Endometrium (tissue), 2 donors: Measurements from ENCODE around the gene YBX1.

Experiments used
- FAIRE-seq: peaks from 2 replicates; lab custom pipeline; 2012; peaks lifted over from hg19 to GRCh38; lab: Jason Lieb, UNC
- donor health status: control.
- donor health status: control.

Gene YBX1

DNA sequence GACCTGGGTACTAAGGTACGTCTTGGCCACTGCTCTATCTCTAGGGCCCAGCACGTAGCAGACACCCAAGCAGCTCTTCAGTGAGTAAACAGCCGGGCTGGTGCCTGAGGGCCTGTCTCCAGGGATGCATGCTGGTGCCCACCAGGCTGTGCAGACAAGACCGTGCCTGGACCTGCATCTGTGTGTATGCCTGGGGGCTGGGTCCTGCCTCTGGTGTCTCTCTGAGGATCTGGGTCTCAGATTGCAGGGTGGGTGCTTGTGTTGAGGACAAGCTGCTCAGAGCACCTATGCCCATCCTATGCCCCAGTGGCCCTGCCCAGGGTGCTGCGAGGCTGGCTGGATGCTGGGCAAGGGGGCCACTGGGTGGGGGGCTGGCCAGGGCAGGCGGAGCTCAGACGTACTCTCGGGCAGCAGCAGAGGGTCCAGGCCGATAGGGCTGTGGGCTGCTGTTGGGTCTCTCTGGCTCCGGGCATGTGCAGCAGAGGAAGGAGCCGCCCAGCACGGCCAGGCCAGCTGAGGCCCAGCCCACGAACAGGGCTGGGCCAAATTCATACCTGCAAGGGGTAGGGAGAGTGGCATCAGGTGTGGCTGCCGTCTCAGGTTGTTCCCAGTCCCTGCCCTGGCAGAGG is 53.4 kb downstream of the YBX1 start:
- no peak for FAIRE-seq

DNA sequence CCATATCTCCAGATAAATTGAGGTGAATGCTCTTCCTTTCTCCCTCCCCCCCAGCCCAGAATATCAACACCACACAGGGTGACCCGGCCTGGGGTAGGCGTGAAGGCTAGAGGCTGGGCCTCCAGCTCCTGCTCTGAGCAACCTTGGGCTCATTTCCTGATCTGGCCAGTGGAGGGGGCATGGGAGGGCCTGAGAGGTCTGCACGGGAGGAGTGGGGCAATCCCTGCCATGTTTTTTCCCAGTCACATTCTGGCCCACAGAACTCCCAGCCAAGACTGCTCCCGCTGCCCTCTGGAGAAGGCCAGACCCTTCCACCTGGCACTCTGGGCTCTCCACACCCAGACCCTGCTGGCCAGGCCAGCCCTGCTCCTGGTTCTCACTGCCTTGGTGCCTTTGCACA is 53.9 kb downstream of the YBX1 start:
- FAIRE-seq: no peak

DNA sequence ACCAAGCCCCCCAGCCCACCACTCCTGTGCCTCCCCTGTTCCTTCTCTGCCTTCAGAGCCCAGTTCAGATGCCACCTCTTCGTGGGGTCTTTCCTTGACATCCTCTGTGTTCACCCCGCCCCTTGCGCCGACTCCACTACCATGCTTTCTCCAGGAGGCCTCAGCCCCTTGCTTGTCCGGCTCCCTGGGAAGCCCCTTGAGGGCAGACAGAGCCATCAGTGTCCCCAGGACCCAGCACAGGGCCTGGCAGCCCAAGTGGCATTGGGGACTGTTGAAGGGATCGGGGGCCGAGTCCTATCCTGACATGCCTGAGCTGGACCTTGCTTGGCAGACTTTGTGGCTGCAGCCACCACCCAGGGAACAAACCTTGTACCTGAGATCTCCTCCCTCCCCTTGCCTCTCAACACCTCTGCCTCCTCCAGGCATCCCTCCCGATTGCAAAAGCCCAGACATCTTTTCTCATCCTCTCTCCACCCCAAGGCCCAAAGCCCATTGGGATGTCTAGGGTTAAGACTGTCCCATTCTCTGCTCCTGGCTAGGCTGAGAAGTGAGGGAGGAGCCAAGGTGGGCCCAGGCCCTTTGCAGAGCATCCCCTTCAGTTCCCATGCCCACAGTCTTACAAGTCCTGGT is 54.5 kb downstream of the YBX1 start:
- no peak for FAIRE-seq

DNA sequence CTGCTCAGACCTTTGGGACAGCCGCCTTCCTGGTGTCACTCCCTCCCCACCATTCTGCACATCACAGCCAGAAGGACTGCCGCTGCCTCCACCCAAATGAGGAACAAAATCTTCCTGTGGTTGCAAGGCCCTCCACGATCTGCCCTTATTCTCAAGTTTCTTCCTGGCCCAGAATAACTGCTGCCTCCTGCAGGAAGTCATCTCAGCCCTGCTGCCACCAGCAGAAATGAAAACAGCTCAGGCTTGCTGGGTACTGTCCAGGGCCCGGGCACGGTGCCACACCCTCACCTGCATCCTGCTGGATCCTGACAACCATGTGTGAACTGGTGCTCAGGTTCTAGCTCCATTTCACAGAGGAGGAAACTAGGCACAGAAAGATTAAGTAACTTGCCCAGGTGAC is 55.0 kb downstream of the YBX1 start:
- no peak for FAIRE-seq

DNA sequence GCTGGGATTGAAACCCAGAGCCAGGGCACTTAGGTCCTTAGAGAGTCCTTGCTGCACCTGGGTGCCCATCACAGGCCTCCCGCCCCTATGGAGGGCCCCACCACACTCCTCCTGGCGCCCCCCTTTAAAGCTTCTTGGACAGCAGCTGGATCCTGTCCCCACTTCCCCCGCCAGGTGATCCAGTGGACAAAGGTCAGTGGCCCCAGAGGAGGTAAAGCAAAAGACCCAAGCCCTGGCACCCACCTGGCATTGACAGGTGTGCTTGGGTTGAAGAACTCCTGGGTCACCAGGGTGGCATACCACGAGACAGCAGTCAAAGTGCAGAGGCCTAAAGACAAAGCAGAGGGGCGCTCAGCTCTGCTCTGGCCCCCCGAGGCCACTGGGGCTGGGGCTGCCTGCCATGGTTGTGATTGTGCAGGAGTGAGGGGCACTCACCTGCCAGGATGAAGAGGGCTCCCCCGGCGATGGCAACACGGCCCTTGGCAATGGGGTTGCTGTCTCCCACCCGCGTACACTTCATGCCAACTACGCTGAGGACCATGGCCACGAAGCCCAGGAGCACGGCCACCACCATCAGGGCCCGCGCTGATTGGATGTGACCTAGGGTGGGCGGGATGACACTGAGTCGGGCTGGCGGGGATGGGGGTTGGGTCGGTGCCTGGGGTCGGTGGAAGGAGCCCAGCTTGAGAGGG is 55.9 kb downstream of the YBX1 start:
- FAIRE-seq: no peak

DNA sequence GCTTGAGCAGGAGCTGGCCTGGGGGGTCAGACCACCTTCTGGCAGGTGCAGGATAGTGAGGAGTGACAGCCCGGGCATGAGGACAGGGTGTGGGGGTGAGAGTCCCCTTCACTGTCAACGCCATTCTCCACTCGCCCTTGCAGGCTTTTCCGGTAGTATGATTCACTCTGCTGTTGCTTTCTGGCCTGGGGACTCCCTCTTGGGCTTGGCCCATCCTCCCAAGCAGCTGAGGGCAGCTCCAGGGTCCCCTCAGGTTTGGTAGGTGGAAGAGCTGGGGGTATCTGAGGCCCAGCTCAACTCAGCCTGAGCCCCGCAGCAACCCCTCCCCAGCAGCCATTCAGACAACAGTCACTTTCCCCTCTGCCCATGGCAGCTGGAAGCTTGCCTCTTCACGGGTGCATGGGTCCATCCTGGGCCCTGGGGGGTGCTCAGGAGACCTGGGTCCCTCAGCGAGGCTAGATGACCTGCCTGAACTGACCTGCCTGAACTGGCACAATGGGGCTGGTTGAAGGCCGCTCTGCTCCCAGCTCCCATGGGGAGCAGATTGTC is 56.5 kb downstream of the YBX1 start:
- FAIRE-seq: no peak

DNA sequence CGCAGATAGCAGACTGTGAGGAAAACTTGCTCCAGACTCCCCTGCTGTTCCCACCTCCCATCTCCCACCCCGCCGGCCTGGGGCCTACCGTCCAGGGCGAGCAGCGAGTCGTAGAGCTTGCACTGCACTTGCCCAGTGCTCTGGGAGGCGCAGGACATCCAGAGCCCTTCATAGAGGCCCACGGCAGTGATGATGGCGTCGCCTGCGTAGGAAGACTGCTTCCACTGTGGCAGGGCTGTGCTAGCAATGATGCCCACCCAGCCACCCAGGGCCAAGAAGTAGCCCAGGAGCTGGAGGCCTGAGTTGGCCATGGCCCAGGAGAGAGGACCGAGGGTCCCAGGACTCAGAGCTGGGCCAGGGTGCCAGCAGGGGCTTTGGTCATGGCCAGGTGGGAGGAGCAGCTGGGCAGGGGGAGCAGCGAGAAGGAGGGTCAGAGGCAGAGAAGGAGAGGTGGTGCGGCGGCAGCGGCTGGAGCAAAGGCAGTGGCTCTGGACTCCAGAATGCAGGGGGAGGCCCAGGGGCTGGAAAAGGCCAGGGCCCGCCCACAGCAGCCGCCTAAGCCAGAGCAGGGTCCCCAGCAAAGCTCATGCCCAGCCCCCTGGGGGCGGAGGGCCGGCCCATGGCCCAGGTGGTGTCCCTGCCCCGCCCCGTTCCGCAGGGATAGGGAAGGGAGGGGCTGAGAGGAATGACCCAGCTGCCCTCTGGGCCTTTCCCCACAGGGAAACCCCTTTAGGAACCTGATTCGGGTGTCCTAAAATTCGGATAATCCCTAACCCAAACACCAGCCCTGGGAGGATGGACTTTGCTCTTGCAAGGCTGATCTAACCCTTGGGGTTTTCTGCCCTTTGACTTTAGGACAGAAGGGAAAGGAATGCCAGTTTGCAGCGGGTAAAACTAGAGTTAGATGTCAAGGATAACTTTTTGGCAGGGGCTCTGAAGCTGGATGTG is 57.8 kb downstream of the YBX1 start, which contains the start of gene CLDN19:
Gene CLDN19, minus strand, starts transcription at position 484 of the 948 bp plus-strand sequence. Its CDS starts 173 bp downstream, at position 311.
- FAIRE-seq: no peak

DNA sequence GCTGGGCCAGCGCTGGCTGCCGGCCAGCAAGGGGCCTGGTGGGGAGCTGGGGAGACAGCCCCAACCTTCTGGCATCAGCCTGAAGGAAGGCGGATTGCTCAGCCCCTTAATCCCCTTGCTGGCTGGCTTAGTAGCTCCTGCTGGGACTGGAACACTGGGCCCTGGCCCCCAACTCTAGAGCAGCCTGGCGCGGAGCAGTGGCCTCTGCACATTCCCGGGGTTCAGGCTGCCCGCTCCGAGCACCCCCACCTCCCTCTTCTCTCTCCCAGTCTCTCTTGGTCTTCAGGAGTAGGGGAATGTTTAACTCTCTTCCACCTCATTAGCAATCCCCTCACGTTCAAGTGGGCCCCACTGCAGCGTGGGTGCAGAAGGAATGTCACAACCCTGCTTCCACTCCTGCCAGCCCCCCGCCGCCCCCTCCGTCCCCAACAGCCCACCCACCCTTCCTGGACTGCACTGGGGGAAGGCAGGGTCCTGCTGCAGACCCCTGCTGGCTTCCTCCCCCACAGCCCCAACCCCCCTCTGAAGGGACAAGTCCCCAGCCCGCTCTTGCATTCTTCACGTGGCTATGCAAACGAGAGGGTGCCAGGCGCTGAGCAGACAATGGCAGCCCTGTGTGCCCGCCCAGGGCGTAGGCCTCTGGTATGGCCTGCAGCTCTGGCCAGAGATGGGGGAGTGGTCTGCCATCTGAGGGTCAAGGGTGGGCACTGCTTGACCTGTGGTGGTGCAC is 58.8 kb downstream of the YBX1 start:
- no peak for FAIRE-seq

DNA sequence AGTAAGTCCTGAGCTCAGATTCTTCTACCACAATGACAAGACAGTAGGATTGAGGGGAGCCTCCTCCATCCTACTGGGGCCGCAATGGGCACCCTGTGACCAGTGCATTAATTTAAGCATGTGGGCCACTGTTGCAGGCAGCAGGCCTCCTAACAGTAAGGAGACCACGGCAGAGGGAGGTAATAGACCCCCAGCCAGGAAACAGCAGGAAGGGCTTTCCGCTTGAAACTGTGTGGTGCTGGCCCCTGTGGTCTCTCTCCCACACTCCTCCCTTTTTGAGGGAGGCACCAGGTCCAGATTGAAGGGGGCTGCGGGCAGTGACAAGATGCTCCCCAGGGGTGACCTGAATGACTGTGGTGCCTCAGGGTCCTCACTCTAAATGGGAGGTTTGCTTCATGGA is 59.5 kb downstream of the YBX1 start:
- FAIRE-seq: no peak

DNA sequence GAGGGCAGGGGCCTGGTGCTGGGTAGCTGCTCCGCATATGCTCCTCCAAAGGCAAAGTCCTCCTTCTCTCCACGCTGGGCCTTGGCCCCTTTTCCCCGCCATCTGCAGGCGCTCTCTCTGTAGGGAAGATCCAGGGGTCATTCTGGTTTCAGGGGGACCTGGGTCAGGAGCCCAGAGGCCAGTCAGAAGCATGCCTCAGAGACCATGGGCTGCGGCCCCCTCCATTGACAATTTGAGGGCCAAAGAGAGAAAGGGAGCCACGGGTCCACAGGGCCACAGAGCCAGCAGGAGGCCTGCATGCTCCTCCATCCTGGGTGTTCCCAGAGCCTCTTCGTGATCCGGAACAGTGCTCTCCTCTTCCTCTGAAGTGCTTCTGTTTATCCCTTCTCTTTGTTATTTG is 59.9 kb downstream of the YBX1 start:
- no peak for FAIRE-seq

DNA sequence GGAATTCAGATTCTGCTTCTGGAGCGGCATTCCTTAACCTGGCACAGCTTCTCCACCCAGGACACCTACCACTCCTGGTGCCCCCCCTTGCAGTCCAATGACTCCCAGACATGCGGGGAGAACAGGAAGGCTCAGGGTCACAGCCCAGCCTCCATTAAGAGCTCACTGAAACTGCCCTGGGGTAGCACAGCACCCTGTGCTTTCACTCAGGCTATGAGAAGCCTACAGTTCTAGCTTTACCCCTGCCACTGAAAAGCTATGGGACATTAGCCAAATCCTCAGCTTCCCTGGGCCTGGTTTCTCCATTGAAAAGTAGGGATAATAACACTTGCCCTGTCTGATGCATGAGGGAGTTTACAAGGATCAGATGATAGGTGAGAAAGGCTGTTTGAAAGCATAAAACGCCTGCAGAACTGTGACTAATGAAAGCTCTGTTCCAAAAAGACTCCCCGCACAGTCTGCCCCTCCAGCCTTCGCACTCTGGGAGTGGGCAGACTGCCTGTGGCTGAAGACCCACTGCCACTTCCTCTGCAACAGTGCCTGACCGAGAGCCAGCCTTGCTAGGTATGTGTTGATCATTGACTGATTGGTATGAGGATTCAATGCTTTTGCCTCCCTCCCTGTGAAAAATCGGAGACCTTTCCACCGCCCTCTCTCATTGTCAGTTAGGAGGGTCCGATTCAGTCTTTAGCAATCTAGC is 60.5 kb downstream of the YBX1 start:
- FAIRE-seq: no peak

DNA sequence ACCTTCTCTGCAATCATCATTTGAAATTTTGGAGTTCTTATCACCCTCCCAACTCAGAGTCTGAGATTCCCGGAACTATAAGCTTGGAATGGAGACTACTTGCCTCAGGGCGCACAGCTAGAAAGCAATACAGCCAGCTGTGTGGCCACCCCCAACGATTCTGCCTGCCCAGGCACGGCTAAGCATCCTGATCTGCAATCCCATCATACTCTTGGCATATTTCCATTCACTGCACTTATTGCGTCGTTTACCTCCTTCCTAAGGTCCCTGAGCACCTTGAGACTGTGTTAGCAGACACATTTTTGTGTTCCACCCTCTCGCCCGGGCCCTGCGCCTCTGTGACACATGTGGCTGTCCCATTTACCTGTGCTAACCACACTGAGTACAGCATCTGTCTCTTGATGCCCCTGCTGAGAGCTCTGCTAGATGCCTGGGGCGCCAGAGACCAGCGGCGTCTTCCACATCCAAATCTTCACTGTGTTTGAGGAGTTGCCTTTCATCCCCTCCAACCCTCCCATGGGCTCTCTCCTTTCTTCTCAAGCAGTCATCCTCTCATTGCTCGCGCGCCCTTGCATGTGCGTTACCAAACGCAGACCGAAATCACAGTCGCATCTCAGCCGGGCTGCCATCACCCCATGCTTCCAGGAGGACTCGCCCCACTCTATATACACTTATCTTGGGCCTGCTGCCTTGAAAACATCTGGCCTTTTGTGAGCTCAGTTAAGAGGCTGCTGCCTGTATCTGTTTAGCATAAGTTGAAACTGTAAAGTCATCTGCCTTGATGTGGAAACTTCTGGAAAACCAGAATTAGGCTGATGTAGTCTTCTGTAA is 61.3 kb downstream of the YBX1 start:
- no peak for FAIRE-seq

DNA sequence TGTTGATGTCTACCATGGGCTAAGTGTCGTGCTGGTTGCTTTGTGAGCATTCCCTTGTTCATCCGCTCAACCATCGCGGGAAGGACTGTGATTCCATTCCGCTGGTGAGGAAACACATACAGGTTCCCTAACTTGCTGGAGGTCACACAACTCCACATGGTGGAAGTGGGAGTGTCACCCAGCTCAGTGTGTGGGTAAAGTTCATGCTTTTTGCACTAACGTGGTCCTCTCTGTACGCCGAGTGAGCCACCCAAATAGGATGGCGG is 61.9 kb downstream of the YBX1 start:
- FAIRE-seq: no peak

DNA sequence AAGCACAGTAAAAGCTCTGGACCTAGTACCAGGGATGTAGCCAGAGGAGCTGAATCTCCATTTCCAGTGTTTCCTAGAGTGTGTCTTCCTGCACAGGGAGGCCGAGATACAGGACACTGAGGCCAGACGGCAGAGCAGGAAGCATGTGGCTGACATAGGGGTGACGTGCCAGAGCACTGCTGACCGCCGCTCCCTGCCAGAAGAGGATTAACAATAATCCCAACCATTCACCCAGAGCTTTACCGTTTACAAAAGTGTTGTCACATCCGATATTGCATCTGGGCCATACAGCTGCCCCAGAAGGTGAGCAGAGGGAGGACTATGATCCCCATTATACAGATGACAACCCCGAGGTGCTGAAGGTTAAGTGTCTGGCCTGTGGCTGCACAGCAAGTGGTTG is 63.6 kb downstream of the YBX1 start:
- FAIRE-seq: no peak

DNA sequence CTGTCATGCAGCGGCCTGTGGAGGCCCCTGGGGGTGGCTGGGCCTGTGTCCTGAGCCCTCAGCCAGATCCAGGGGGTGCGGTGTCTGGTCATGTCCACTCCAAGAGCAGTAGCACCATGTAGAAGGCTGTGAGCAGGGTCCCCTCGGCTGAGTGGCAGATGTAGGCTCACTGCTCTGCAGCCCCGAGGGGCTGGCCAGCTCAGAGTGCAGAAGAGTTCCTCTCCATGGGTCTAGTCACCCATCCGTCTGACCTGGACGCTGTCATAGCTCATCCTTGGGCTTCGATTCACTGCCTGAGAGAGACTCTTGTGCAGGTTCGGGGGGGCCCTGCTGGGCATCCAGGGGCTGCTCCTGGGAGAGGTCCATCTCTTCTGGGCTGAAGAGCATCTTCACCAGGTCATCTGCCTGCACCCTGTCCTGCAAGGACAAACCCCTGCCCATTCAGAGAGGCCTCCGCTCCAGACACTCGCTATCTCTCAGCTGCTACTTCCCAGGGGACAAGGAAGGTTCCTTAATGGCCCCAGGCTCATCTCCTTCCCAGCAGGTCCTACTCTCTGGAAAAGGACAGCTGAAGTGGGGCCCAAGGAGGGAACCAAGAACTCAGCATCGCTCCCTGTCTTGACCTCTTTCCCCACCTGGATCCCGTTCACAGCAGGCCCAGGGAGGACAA is 64.4 kb downstream of the YBX1 start:
- no peak for FAIRE-seq

DNA sequence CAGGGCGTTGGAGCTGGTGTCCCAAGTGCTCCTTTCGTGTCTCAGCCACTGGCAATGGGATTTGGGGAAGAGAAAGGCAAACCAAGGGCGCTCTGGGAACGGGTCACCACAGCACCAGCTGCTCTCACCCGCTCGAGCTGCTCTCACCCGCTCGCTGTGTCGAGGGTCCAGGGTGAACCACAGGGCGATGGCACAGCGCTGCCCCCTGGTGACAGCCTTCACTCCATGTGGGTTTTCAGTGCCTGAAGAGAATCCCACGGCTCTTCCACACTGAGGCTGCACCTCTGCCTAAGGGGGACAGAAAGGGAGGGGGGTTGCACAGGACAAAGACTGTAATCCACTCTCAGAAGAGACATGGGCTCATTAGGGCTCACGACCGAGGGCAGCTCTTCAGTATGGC is 64.9 kb downstream of the YBX1 start:
- no peak for FAIRE-seq

DNA sequence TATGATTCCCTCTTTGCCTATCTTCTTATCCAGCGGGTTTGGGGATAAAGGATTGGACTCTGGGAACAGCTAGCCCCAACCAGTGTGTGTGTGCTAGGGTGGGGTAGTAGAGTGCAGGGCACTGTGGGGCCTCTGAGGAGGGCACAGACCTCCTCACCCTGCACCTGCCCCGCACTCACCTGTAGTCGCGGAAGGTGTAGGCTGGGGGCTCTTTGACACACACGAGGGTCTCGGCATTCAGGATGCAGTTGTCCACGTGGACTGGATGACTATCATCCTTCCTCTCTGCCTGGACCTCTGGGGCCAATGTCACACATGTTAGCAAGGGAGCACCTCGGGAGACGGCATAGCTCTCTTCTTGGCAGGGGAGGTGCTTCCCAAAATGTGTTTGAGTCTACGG is 65.8 kb downstream of the YBX1 start:
- FAIRE-seq: no peak

DNA sequence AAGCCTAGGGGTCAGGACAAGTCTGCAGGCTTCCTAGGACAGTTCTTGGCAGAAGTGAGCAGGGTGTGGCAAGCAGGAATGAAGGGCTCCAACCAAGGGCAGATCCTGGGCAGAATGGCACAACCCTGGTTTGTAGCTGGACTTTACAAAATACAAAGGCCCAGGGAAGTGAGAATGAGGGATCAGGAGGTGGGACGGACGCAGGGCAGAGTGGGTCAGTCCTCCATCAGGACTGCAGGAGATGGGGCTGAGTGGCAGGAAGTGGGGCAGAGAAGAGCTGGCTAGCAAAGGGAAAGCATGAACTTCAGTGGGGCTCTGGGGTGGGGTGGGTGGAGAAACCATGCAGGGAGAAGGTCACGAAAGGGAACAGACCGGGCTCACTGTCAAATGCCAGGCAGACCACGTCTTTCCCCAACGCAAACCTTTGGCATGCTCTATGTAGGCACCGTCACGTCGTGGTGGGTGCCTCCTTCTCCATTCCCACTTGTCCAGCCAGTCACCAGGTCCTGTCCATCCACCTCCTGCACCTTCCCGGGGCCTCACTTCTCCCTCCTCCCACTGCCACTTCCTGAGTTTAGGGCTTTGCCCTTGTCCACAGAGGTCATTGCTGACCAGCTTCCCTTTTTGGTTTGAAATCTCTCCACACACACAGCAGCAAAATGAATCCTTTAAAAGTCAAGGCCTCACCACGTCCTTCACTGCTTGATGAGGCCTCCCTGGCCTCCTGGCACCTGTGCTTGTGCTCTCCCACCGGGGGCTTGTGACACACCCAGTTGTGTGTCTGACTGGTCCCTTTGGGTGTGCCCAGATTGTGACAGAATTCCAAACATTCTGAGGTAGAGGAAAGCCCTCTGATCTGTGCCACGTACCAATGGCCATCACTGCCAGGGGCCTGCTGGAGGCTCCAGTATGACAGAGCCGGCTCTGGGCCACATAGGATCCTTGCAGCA is 66.5 kb downstream of the YBX1 start:
- no peak for FAIRE-seq
